HG03175 (cell line): Measurements from ENCODE around the gene ERCC2.

Experiments used
- ATAC-seq: cut with Tn5 transposase; IDR thresholded peaks from one replicate; pipeline ENCODE4 v1.9.1; 2021; ENCODE audit warnings: mild to moderate bottlenecking, moderate library complexity; ENCODE audit not compliant: unreplicated experiment

Gene ERCC2

GRCh38 chr19:45306040-45306439 lies 64.3 kb downstream of the ERCC2 start:
- no peak for ATAC-seq

GRCh38 chr19:45305421-45305820 lies 65.0 kb downstream of the ERCC2 start:
- ATAC-seq = no peak

GRCh38 chr19:45305007-45305406 lies 65.4 kb downstream of the ERCC2 start:
- ATAC-seq = no peak

- ATAC-seq = no peak
Observed at GRCh38 chr19:45304141-45304926, 66.0 kb downstream of the ERCC2 start.

GRCh38 chr19:45303269-45304060 lies 66.9 kb downstream of the ERCC2 start:
- no peak for ATAC-seq

GRCh38 chr19:45302416-45302815 lies 68.0 kb downstream of the ERCC2 start:
- ATAC-seq = no peak
